Medulla oblongata (tissue), 1 donor: Measurements from ENCODE around the gene WASHC2A.
A peak's percentile ranks its signal among the peaks of the same experiment; 100 is the strongest.
"Not testable (repeated sequence)": the region's sequence is repeated elsewhere in the genome, so short reads cannot be mapped to it uniquely, and the experiment has no call there.

Source experiments
- DNase-seq: peaks from one replicate; pipeline ENCODE4 v3.0.0-alpha.2; 2015; ENCODE audit errors: extremely low spot score

The WASHC2A gene

GRCh38 chr10:50067546-50068351 lies at the start of gene WASHC2A:
Gene WASHC2A, plus strand, starts transcription at chr10:50067954. Its CDS starts 52 bp downstream, at chr10:50068006.
- DNase-seq: peak; percentile 89

GRCh38 chr10:50019279-50019678 lies 48.5 kb upstream of the WASHC2A start:
- not testable (repeated sequence) for DNase-seq

GRCh38 chr10:50020451-50021024 lies 47.2 kb upstream of the WASHC2A start:
- not testable (repeated sequence) for DNase-seq

GRCh38 chr10:50021646-50022045 lies 46.1 kb upstream of the WASHC2A start:
- no peak for DNase-seq

- DNase-seq: not testable (repeated sequence)
These were observed 42.9 kb upstream of the WASHC2A start for GRCh38 chr10:50024716-50025383.

GRCh38 chr10:50025627-50026026 lies 42.1 kb upstream of the WASHC2A start:
- no peak for DNase-seq

GRCh38 chr10:50027195-50027594 lies 40.6 kb upstream of the WASHC2A start:
- DNase-seq: no peak

GRCh38 chr10:50033481-50033880 lies 34.3 kb upstream of the WASHC2A start:
- DNase-seq: no peak

- DNase-seq: not testable (repeated sequence)
These were observed 32.4 kb upstream of the WASHC2A start for GRCh38 chr10:50035337-50035736.

GRCh38 chr10:50044941-50045664 lies 22.7 kb upstream of the WASHC2A start:
- DNase-seq: no peak

- not testable (repeated sequence) for DNase-seq
These were observed 21.3 kb upstream of the WASHC2A start for GRCh38 chr10:50046457-50046856.

- not testable (repeated sequence) for DNase-seq
These were observed 20.2 kb upstream of the WASHC2A start for GRCh38 chr10:50047594-50047993.

GRCh38 chr10:50051995-50052660 lies 15.6 kb upstream of the WASHC2A start:
- not testable (repeated sequence) for DNase-seq

- DNase-seq: not testable (repeated sequence)
These were observed 14.9 kb upstream of the WASHC2A start for GRCh38 chr10:50052778-50053376.

GRCh38 chr10:50055494-50056292 lies 12.1 kb upstream of the WASHC2A start:
- not testable (repeated sequence) for DNase-seq

GRCh38 chr10:50056654-50057053 lies 11.1 kb upstream of the WASHC2A start:
- DNase-seq: not testable (repeated sequence)

GRCh38 chr10:50058727-50059126 lies 9.0 kb upstream of the WASHC2A start:
- not testable (repeated sequence) for DNase-seq

GRCh38 chr10:50059946-50060345 lies 7.8 kb upstream of the WASHC2A start:
- not testable (repeated sequence) for DNase-seq

GRCh38 chr10:50061548-50061947 lies 6.2 kb upstream of the WASHC2A start:
- not testable (repeated sequence) for DNase-seq

- no peak for DNase-seq
These were observed 4.7 kb upstream of the WASHC2A start for GRCh38 chr10:50063100-50063499.
